KMS-11 (cell line): ENCODE measurements around the gene ARMC2.

Source experiments
- H2AFZ ChIP-seq: fragments of 200-600 bp; sonication (generic); 2 replicates; pipeline ENCODE4 v1.6.1; 2016; ENCODE audit warnings: antibody characterized with exemption, mixed run types, low read depth
- H3K27ac ChIP-seq: fragments of 200-600 bp; sonication (generic); 2 replicates; pipeline ENCODE4 v1.6.1; 2016; ENCODE audit warnings: mild to moderate bottlenecking, mixed run types
- H3K27me3 ChIP-seq: fragments of 200-600 bp; sonication (generic); 2 replicates; pipeline ENCODE4 v1.6.1; 2017; ENCODE audit warnings: mild to moderate bottlenecking, low read depth, mixed run types, moderate library complexity; ENCODE audit not compliant: insufficient read depth
- H3K36me3 ChIP-seq: fragments of 200-600 bp; sonication (generic); 2 replicates; pipeline ENCODE4 v1.6.1; 2017; ENCODE audit warnings: mild to moderate bottlenecking, mixed run types; ENCODE audit not compliant: insufficient read depth
- H3K4me1 ChIP-seq: fragments of 200-600 bp; sonication (generic); 2 replicates; pipeline ENCODE4 v1.6.1; 2016; ENCODE audit warnings: mild to moderate bottlenecking, low read depth, mixed run types; ENCODE audit not compliant: poor library complexity, severe bottlenecking
- H3K4me2 ChIP-seq: fragments of 200-600 bp; sonication (generic); 2 replicates; pipeline ENCODE4 v1.7.0; 2016; ENCODE audit warnings: mild to moderate bottlenecking, mixed run types
- H3K4me3 ChIP-seq: fragments of 200-600 bp; sonication (generic); IDR thresholded peaks from 2 replicates; pipeline ENCODE4 v1.6.1; 2017; ENCODE audit warnings: low read depth, low read length, mixed read lengths; ENCODE audit not compliant: insufficient read depth
- H3K79me2 ChIP-seq: fragments of 200-600 bp; sonication (generic); 2 replicates; pipeline ENCODE4 v1.6.1; 2016; ENCODE audit warnings: low read depth, mixed run types; ENCODE audit not compliant: insufficient read depth
- H3K9ac ChIP-seq: fragments of 200-600 bp; sonication (generic); 2 replicates; pipeline ENCODE4 v1.6.1; 2016; ENCODE audit warnings: mild to moderate bottlenecking, mixed run types
- H4K20me1 ChIP-seq: fragments of 200-600 bp; sonication (generic); 2 replicates; pipeline ENCODE4 v1.6.1; 2016; ENCODE audit warnings: mild to moderate bottlenecking, mixed run types; ENCODE audit not compliant: insufficient read depth
- CTCF ChIP-seq: fragments of 200-600 bp; sonication (generic); conservative IDR thresholded peaks from 2 replicates; pipeline ENCODE4 v1.6.1; 2017; ENCODE audit warnings: low read depth, mild to moderate bottlenecking, antibody characterized with exemption, low read length, moderate library complexity, mixed read lengths

The ARMC2 gene

GRCh38 chr6:108822401-108822800 is 25.8 kb upstream of the ARMC2 start:
- Histone ChIP-seq H3K4me3 (no peak overlapping the region), H3K9ac (no peak overlapping the region), H3K4me1 (no peaks in the 10 kb centered on the region), H4K20me1 (no peaks in the 10 kb centered on the region), H3K27me3 (no peaks in the 10 kb centered on the region), H3K79me2 (no peaks in the 10 kb centered on the region), H3K36me3 (no peaks in the 10 kb centered on the region), H2AFZ (no peak overlapping the region), H3K27ac (no peak overlapping the region), H3K4me2 (no peak overlapping the region)
- TF ChIP-seq CTCF = no peak

- H3K4me2 ChIP-seq = no peak overlapping the region
- no peak for TF ChIP-seq CTCF
- no peak overlapping the region for H3K9ac ChIP-seq
- no peaks in the 10 kb centered on the region for H3K27me3 ChIP-seq
- no peak overlapping the region for H3K4me3 ChIP-seq
- no peaks in the 10 kb centered on the region for H3K4me1 ChIP-seq
- H2AFZ ChIP-seq = no peak overlapping the region
- H3K36me3 ChIP-seq = no peaks in the 10 kb centered on the region
- H3K79me2 ChIP-seq = no peaks in the 10 kb centered on the region
- no peaks in the 10 kb centered on the region for H4K20me1 ChIP-seq
- H3K27ac ChIP-seq = no peak overlapping the region
Observed at GRCh38 chr6:108825326-108825725, 22.9 kb upstream of the ARMC2 start.

GRCh38 chr6:108831104-108831503 is 17.1 kb upstream of the ARMC2 start:
- no peak for TF ChIP-seq CTCF
- no peak overlapping the region for H3K9ac ChIP-seq

GRCh38 chr6:108832738-108833137 is 15.5 kb upstream of the ARMC2 start:
- TF ChIP-seq CTCF = no peak
- H3K4me3 ChIP-seq = no peak overlapping the region
- no peaks in the 10 kb centered on the region for H3K36me3 ChIP-seq
- H3K27me3 ChIP-seq = no peaks in the 10 kb centered on the region
- H2AFZ ChIP-seq = no peak overlapping the region
- H4K20me1 ChIP-seq = no peaks in the 10 kb centered on the region
- H3K79me2 ChIP-seq = no peaks in the 10 kb centered on the region
- no peak overlapping the region for H3K9ac ChIP-seq
- peaks cover 34% of the 10 kb centered on the region for H3K4me1 ChIP-seq
- no peak overlapping the region for H3K4me2 ChIP-seq
- no peak overlapping the region for H3K27ac ChIP-seq

More at GRCh38 chr6:108831104-108831503, 17.1 kb upstream of the ARMC2 start:
- Histone ChIP-seq H2AFZ (no peak overlapping the region), H4K20me1 (no peaks in the 10 kb centered on the region), H3K79me2 (no peaks in the 10 kb centered on the region), H3K36me3 (no peaks in the 10 kb centered on the region), H3K4me1 (peaks cover 18% of the 10 kb centered on the region), H3K4me2 (no peak overlapping the region), H3K4me3 (no peak overlapping the region), H3K27ac (no peak overlapping the region), H3K27me3 (no peaks in the 10 kb centered on the region)
